Kidney (tissue), 14 donors: Measurements from ENCODE around the gene MAP3K15. TPM values are rescaled to one million over a fixed set of nuclear protein-coding genes. Genes with fewer than 3 reads are reported as not detected.

Source experiments
- DNase-seq, 5 donors: peaks; one replicate each; pipeline ENCODE4 v3.0.0-alpha.2; 2013 to 2020
- FAIRE-seq: peaks from 2 replicates; lab custom pipeline; 2012; peaks lifted over from hg19 to GRCh38; lab: Jason Lieb, UNC
- H3K27ac ChIP-seq, 2 donors: one replicate each; pipeline ENCODE4 v1.7.0; 2013; ENCODE audit warnings: low read depth in 2 of 2, low read length in 2 of 2, inconsistent platforms in 1 of 2
- H3K27me3 ChIP-seq: one replicate; pipeline ENCODE4 v1.7.1; 2013; ENCODE audit warnings: low read length, inconsistent platforms; ENCODE audit not compliant: control insufficient read depth, insufficient read depth
- H3K36me3 ChIP-seq, 3 donors: one replicate each; pipeline versions ENCODE4 v1.7.0 to v1.7.1; 2013; ENCODE audit warnings: low read length in 3 of 3, control low read depth in 1 of 3, inconsistent platforms in 1 of 3; ENCODE audit not compliant: insufficient read depth in 3 of 3, control insufficient read depth in 2 of 3
- H3K4me1 ChIP-seq, 3 donors: one replicate each; pipeline versions ENCODE4 v1.7.0 to v1.7.1; 2013; ENCODE audit warnings: low read length in 3 of 3, inconsistent platforms in 1 of 3, low read depth in 1 of 3; ENCODE audit not compliant: control insufficient read depth in 2 of 3, insufficient read depth in 2 of 3
- H3K4me3 ChIP-seq, 3 donors: one replicate each; pipeline versions ENCODE4 v1.7.0 to v1.8.1; 2013; ENCODE audit warnings: low read length in 3 of 3, control low read depth in 1 of 3, inconsistent platforms in 1 of 3
- H3K9ac ChIP-seq, 3 donors: one replicate each; pipeline versions ENCODE4 v1.7.0 to v1.7.1; 2013; ENCODE audit warnings: low read length in 3 of 3, control low read depth in 1 of 3, inconsistent platforms in 1 of 3
- H3K9me3 ChIP-seq, 3 donors: one replicate each; pipeline versions ENCODE4 v1.7.0 to v1.7.1; 2013; ENCODE audit warnings: low read length in 3 of 3, control low read depth in 1 of 3, inconsistent platforms in 1 of 3; ENCODE audit not compliant: control insufficient read depth in 2 of 3, insufficient read depth in 1 of 3
- CTCF ChIP-seq: IDR thresholded peaks from 3 replicates; pipeline ENCODE4 v1.5.1; 2012; ENCODE audit warnings: mild to moderate bottlenecking, moderate library complexity, borderline replicate concordance; ENCODE audit not compliant: insufficient read depth; ENCODE audit errors: extremely low read depth
- intact Hi-C: fragments of 100-400 bp; cut with DNase I; formaldehyde crosslinking; loops from one replicate; pipeline ENCODE4 v1.11.1; 2022
- polyA plus RNA-seq: library from polyadenylated mRNA; stranded (reverse); fragments of 350-450 nt; fragmentation: Illumina TruSeq; extraction: RNeasy Lipid Tissue Mini Kit (QIAGEN cat#74804); gene quantifications from one replicate; pipeline ENCODE4 v1.2.3, GENCODE V29; 2014; ENCODE audit warnings: low read depth, low replicate concordance; ENCODE audit not compliant: insufficient read depth
- total RNA-seq: library from RNA; stranded (reverse); fragmentation: NEBNext Ultra II Directional; extraction: Animal tissue kit (Norgen Biotek cat#: 25700); gene quantifications from one replicate; pipeline ENCODE4 v1.2.1, GENCODE V29; 2021
- donor health status: control.
- donor health status: control.
- donor health status: control.
- donor health status: control.
- donor health status: control.
- donor health status: DM: yes; HTN: yes; CAD: no.
- donor health status: Normal renal cell carcinoma (clear cell type).

The MAP3K15 gene
- total and polyA plus RNA-seq, 2 donors from 2014 or later = 3.7 to 5.0 TPM

- peak within 1 kb of the TSS; percentile 74 to 87 for H3K27ac ChIP-seq
- H3K9me3 ChIP-seq = no peaks in the 10 kb centered on the region
- TF ChIP-seq CTCF = no peak
- intact Hi-C loops = no loop called here
- peaks cover 0 to 2% (median 0%) of the 10 kb centered on the region in 3 donors for H3K4me1 ChIP-seq
- H3K4me3 ChIP-seq = peak within 1 kb of the TSS; percentile 76 to 84 (median 82)
- FAIRE-seq (peak; percentile 97), DNase-seq (peak; percentile 94 to 97 (median 96))
- H3K9ac ChIP-seq = peak within 1 kb of the TSS; percentile 51 to 71 (median 60)
- H3K36me3 ChIP-seq = no peaks in the 10 kb centered on the region
- no peaks in the 10 kb centered on the region for H3K27me3 ChIP-seq
Observed at GRCh38 chrX:19343535-19344408, 171.5 kb downstream of the MAP3K15 start, which contains the start of gene PDHA1. PDHA1 (plus strand) TSS chrX:19343927; CDS start chrX:19344038, 111 bp downstream.

- peak in 1 of 5 donors; percentile 10 for DNase-seq
- Histone ChIP-seq H3K4me3 (peak overlapping the region; percentile 52 to 76 (median 57)), H3K4me1 (peaks cover 0 to 2% (median 0%) of the 10 kb centered on the region in 3 donors), H3K27ac (peak overlapping the region; percentile 25 to 69), H3K9ac (peak overlapping the region; percentile 11 to 61 (median 46)), H3K36me3 (no peaks in the 10 kb centered on the region), H3K27me3 (no peaks in the 10 kb centered on the region), H3K9me3 (no peaks in the 10 kb centered on the region)
- no peak for FAIRE-seq
- TF ChIP-seq CTCF = no peak
- intact Hi-C loops = no loop called here
Observed at GRCh38 chrX:19343085-19343534, 172.2 kb downstream of the MAP3K15 start.

GRCh38 chrX:19342331-19342906, 172.9 kb downstream of the MAP3K15 start:
- Histone ChIP-seq H3K4me3 (peak overlapping the region in 1 of 3 donors; percentile 57), H3K9ac (no peak overlapping the region), H3K27ac (no peak overlapping the region), H3K27me3 (no peaks in the 10 kb centered on the region), H3K36me3 (no peaks in the 10 kb centered on the region), H3K4me1 (peaks cover 0 to 2% (median 0%) of the 10 kb centered on the region in 3 donors), H3K9me3 (no peaks in the 10 kb centered on the region)
- TF ChIP-seq CTCF = no peak
- no peak for FAIRE-seq
- DNase-seq = peak in 3 of 5 donors; percentile 19 to 70 (median 58)
- intact Hi-C loops = no loop called here
